ENCODE data around the gene RBMX.
"Not testable (repeated sequence)": the region's sequence is repeated elsewhere in the genome, so short reads cannot be mapped to it uniquely, and the experiment has no call there.

DNA sequence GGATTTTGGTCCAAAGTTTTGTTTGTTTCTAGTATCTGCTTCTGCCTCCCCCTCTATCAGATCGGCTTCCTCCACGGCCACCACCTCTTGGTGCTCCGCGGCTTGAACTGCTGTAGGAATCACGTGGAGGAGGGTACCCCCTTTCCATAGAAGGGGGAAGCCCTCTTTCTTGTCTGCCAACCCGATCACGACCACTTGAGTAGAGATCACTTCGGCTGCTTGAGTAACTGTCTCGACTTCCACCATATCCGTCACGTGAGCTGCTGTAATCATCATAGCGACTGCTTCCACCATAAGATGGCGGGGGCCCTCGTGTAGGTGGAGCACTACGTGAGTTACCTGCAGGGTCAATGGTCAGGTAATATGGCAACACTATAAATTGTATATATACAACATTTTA is 6.4 kb downstream of the RBMX start:
- TF ChIP-seq YY1 (tag by site-specific recombination; IDR thresholded peaks at IDR 0.05); ZEB2 (tag by site-specific recombination; IDR thresholded peaks at IDR 0.05); HOXA7 (CRISPR knock-in tag; IDR thresholded peaks at IDR 0.05; ENCODE audit: borderline replicate concordance): not testable (repeated sequence)
- TF ChIP-seq, protein P1, sequence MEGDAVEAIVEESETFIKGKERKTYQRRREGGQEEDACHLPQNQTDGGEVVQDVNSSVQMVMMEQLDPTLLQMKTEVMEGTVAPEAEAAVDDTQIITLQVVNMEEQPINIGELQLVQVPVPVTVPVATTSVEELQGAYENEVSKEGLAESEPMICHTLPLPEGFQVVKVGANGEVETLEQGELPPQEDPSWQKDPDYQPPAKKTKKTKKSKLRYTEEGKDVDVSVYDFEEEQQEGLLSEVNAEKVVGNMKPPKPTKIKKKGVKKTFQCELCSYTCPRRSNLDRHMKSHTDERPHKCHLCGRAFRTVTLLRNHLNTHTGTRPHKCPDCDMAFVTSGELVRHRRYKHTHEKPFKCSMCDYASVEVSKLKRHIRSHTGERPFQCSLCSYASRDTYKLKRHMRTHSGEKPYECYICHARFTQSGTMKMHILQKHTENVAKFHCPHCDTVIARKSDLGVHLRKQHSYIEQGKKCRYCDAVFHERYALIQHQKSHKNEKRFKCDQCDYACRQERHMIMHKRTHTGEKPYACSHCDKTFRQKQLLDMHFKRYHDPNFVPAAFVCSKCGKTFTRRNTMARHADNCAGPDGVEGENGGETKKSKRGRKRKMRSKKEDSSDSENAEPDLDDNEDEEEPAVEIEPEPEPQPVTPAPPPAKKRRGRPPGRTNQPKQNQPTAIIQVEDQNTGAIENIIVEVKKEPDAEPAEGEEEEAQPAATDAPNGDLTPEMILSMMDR (tag by site-specific recombination; IDR thresholded peaks at IDR 0.05), result not testable (repeated sequence)
- TF ChIP-seq, protein P2, sequence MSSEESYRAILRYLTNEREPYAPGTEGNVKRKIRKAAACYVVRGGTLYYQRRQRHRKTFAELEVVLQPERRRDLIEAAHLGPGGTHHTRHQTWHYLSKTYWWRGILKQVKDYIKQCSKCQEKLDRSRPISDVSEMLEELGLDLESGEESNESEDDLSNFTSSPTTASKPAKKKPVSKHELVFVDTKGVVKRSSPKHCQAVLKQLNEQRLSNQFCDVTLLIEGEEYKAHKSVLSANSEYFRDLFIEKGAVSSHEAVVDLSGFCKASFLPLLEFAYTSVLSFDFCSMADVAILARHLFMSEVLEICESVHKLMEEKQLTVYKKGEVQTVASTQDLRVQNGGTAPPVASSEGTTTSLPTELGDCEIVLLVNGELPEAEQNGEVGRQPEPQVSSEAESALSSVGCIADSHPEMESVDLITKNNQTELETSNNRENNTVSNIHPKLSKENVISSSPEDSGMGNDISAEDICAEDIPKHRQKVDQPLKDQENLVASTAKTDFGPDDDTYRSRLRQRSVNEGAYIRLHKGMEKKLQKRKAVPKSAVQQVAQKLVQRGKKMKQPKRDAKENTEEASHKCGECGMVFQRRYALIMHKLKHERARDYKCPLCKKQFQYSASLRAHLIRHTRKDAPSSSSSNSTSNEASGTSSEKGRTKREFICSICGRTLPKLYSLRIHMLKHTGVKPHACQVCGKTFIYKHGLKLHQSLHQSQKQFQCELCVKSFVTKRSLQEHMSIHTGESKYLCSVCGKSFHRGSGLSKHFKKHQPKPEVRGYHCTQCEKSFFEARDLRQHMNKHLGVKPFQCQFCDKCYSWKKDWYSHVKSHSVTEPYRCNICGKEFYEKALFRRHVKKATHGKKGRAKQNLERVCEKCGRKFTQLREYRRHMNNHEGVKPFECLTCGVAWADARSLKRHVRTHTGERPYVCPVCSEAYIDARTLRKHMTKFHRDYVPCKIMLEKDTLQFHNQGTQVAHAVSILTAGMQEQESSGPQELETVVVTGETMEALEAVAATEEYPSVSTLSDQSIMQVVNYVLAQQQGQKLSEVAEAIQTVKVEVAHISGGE (tag by site-specific recombination; conservative IDR thresholded peaks at IDR 0.05; ENCODE audit: low read depth), result not testable (repeated sequence)
- TF ChIP-seq, protein P3, sequence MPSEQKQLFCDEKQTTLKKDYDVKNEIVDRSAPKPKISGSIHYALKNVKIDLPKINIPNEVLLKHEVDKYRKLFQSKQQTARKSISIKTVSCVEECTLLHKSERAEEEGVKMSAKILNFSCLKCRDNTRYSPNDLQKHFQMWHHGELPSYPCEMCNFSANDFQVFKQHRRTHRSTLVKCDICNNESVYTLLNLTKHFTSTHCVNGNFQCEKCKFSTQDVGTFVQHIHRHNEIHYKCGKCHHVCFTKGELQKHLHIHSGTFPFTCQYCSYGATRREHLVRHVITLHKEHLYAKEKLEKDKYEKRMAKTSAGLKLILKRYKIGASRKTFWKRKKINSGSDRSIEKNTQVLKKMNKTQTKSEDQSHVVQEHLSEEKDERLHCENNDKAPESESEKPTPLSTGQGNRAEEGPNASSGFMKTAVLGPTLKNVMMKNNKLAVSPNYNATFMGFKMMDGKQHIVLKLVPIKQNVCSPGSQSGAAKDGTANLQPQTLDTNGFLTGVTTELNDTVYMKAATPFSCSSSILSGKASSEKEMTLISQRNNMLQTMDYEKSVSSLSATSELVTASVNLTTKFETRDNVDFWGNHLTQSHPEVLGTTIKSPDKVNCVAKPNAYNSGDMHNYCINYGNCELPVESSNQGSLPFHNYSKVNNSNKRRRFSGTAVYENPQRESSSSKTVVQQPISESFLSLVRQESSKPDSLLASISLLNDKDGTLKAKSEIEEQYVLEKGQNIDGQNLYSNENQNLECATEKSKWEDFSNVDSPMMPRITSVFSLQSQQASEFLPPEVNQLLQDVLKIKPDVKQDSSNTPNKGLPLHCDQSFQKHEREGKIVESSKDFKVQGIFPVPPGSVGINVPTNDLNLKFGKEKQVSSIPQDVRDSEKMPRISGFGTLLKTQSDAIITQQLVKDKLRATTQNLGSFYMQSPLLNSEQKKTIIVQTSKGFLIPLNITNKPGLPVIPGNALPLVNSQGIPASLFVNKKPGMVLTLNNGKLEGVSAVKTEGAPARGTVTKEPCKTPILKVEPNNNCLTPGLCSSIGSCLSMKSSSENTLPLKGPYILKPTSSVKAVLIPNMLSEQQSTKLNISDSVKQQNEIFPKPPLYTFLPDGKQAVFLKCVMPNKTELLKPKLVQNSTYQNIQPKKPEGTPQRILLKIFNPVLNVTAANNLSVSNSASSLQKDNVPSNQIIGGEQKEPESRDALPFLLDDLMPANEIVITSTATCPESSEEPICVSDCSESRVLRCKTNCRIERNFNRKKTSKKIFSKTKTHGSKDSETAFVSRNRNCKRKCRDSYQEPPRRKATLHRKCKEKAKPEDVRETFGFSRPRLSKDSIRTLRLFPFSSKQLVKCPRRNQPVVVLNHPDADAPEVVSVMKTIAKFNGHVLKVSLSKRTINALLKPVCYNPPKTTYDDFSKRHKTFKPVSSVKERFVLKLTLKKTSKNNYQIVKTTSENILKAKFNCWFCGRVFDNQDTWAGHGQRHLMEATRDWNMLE (tag by site-specific recombination; conservative IDR thresholded peaks at IDR 0.05; ENCODE audit: low read depth), result not testable (repeated sequence)
